Uterus (tissue), 2 donors: ENCODE measurements around the gene MSH2.

ENCODE experiments used
- CTCF ChIP-seq, 4 experiments: fragments of 200-600 bp in 2 of 4; fragments of 450-650 bp in 2 of 4; sonication (generic) in 2 of 4; IDR thresholded peaks; one replicate each; pipeline ENCODE4 v1.5.1; 2016 to 2019; ENCODE audit warnings: antibody characterized with exemption in 4 of 4, mild to moderate bottlenecking in 2 of 4, moderate library complexity in 1 of 4
- POLR2A ChIP-seq, 2 donors: fragments of 450-650 bp; IDR thresholded peaks; one replicate each; pipeline ENCODE4 v1.6.1; 2016; ENCODE audit warnings: antibody characterized with exemption in 2 of 2, mild to moderate bottlenecking in 1 of 2, moderate library complexity in 1 of 2

- no peak for TF ChIP-seq CTCF (IDR thresholded peaks at IDR 0.05)
- TF ChIP-seq POLR2A (IDR thresholded peaks at IDR 0.05): no peak
These were observed 43.5 kb upstream of the MSH2 start for GRCh38 chr2:47359375-47359868.
